PFSK-1 (cell line): Measurements from ENCODE around the gene LSAMP.

Experiments used
- FOXP2 ChIP-seq: optimal IDR thresholded peaks from 2 replicates; pipeline ENCODE3; 2011; ENCODE audit warnings: borderline replicate concordance, control low read depth, inconsistent platforms; ENCODE audit not compliant: insufficient read depth; ENCODE audit errors: extremely low read length, extremely low read depth
- POLR2AphosphoS5 ChIP-seq: IDR thresholded peaks from 2 replicates; pipeline ENCODE4 v1.6.1; 2012; ENCODE audit warnings: low read depth, mild to moderate bottlenecking, control low read depth, low read length, moderate library complexity
- REST ChIP-seq, 2 experiments: IDR thresholded peaks; 2 replicates each; pipeline versions ENCODE4 v1.6.1 to v1.8.0; 2011 to 2012; ENCODE audit warnings: low read depth in 2 of 2, low read length in 2 of 2, control low read depth in 1 of 2, inconsistent platforms in 1 of 2, mild to moderate bottlenecking in 1 of 2, moderate library complexity in 1 of 2; ENCODE audit not compliant: insufficient read depth in 1 of 2
- SIN3A ChIP-seq: IDR thresholded peaks from 2 replicates; pipeline ENCODE4 v1.6.1; 2012; ENCODE audit warnings: mild to moderate bottlenecking, low read length, moderate library complexity, borderline replicate concordance; ENCODE audit not compliant: insufficient read depth
- TAF1 ChIP-seq: IDR thresholded peaks from 2 replicates; pipeline ENCODE4 v1.6.1; 2012; ENCODE audit warnings: low read length, control low read depth, borderline replicate concordance; ENCODE audit not compliant: insufficient read depth

LSAMP gene

DNA sequence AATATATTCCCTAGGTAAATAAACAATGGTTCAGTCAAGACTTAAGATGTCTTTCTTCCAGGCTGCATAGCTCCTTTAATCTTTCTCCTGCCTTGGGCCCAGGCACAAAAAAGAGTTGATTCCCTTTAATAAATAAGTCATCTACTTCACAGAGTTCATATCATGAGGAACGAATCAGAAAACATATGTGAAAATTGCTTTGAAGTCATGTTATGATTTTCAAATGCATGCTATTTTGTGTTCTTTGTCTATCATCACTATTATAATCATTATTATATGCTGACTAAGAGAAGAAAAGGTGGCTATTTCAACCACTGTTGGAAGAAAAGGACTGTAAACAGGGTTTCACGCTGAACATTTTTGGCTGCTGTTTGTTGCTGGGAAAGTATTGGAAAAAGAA, 70.4 kb downstream of the LSAMP start:
- TF ChIP-seq REST (IDR thresholded peaks at IDR 0.05; ENCODE audit: insufficient read depth in 1 of 2, low read depth in 2 of 2, low read length in 2 of 2) (no peak), POLR2AphosphoS5 (no peak), FOXP2 (no peak), TAF1 (no peak), SIN3A (no peak)

DNA sequence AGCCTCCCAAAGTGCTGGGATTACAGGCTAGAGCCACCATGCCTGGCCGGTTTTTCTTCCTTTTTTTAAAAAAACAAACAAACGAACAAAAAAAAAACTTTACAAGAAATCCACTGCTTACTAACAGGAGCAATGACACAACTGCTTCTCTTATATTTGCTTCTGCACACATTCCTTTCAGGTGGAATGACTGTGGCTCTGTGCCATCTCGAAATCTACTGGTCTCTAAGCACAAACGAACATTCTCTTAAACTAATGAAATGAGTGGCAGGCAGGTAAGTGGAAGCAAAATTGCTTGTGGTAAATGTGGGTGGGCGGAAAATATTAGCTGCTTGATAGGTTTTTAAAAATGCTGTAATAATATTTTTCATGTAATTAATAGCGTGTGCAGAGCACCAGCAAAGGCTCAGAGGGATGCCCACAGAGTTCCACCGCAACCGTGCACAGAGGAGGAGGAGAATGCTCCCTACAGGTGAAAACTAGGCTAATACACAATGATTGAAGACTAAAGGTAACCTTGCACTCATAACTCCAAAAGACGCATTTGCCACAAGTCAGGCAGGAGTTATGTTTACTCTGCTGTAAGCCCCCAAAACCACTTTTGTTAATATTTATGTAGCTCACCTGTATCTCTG, 77.4 kb downstream of the LSAMP start:
- no peak for TF ChIP-seq FOXP2
- TF ChIP-seq POLR2AphosphoS5, result no peak
- TF ChIP-seq TAF1, result no peak
- no peak for TF ChIP-seq REST (IDR thresholded peaks at IDR 0.05; ENCODE audit: insufficient read depth in 1 of 2, low read depth in 2 of 2, low read length in 2 of 2)
- TF ChIP-seq SIN3A, result no peak

DNA sequence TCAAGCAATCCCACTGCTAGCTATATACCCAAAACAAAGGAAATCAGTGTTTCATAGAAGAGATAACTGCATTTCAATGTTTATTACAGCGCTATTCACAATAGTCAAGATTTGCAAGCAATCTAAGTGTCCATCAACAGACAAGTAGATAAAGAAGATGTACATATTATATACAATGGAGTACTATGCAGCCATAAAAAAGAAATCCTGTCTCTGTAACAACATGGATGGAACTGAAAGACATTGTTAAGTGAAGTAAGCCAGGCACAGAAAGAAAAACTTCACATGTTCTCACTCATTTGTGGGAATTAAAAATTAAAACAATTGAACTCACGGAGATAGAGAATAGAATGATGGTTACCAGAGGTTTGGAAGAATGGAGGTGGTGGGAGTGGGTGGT, 89.2 kb downstream of the LSAMP start:
- TF ChIP-seq REST (IDR thresholded peaks at IDR 0.05; ENCODE audit: insufficient read depth in 1 of 2, low read depth in 2 of 2, low read length in 2 of 2), result no peak
- no peak for TF ChIP-seq TAF1
- no peak for TF ChIP-seq FOXP2
- no peak for TF ChIP-seq SIN3A
- no peak for TF ChIP-seq POLR2AphosphoS5

DNA sequence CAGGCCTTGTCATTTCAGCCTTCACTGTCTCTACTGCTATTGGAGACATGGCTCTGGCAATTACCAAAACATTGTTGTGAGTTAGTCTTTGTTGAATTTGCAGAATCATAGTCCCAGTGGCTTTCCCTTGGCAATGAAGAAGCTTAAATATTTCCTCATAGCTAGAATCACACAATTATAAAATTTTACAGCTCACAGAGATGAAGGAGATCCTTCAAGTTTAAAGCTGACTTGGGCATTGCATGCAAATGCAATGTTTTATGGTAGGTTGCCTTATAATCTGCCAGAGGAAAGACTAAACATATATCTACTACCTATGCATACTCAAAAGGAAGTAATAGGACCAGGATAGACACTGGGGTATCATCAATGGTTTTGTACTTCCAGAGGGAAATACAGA, 90.9 kb downstream of the LSAMP start:
- TF ChIP-seq SIN3A (no peak), TAF1 (no peak), REST (IDR thresholded peaks at IDR 0.05; ENCODE audit: insufficient read depth in 1 of 2, low read depth in 2 of 2, low read length in 2 of 2) (no peak), POLR2AphosphoS5 (no peak), FOXP2 (no peak)

DNA sequence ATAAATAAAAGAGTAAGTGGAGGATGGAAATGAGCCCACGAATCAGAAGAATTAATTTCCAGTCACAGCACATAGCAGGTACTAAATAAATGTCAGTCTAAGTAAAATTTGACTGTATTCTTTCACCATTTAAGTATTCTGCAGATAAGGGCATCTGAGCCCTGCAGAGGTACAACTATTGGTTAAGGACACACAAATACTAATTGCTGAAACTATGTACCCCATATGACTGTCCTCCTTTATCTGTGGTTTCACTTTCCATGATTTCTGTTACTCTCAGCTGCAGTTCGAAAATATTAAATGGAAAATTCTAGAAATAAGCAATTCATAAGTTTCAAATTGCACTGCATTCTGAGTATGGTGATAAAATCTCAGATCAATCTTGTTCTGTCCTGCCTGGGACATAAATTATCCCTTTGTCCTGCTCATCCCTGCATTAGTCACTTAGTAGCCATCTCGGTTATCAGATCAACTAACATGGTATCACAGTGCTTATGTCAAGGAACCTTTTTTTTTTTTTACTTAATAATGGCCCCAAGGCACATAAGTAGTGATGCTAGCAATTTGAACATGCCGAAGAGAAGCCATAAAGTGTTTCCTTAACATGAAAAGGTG, 95.1 kb downstream of the LSAMP start:
- no peak for TF ChIP-seq TAF1
